SU-DHL-6 (cell line): ENCODE results near the gene G6PC3.

Experiments
- CTCF ChIP-seq: fragments of 200-600 bp; sonication (generic); IDR thresholded peaks from one replicate; pipeline ENCODE4 v1.5.1; 2017; ENCODE audit warnings: antibody characterized with exemption, mild to moderate bottlenecking, low read length, moderate library complexity; ENCODE audit not compliant: insufficient read depth, poor library complexity, severe bottlenecking
- EZH2phosphoT487 ChIP-seq: fragments of 200-600 bp; sonication (generic), shearing (Covaris generic); conservative IDR thresholded peaks from 2 replicates; pipeline ENCODE4 v1.6.1; 2018; ENCODE audit warnings: mild to moderate bottlenecking, antibody characterized with exemption, low read length, moderate library complexity, mixed read lengths

GRCh38 chr17:44029736-44030135, 40.8 kb upstream of the G6PC3 start:
- TF ChIP-seq CTCF (no peak), EZH2phosphoT487 (no peak)
